NK-92 (cell line): ENCODE results near the gene RIN3.
"Not testable (repeated sequence)": the region's sequence is repeated elsewhere in the genome, so short reads cannot be mapped to it uniquely, and the experiment has no call there.

Experiments
- DNase-seq: peaks from one replicate; lab custom pipeline; 2025; ENCODE audit not compliant: unreplicated experiment; lab: John Stamatoyannopoulos, UW

RIN3 gene

GRCh38 chr14:92659765-92660561 lies 146.4 kb downstream of the RIN3 start:
- no peak for DNase-seq

- DNase-seq: no peak
These were observed 147.0 kb downstream of the RIN3 start for GRCh38 chr14:92660571-92660970.

GRCh38 chr14:92663049-92663448 lies 149.5 kb downstream of the RIN3 start:
- no peak for DNase-seq

- DNase-seq: no peak
These were observed 152.1 kb downstream of the RIN3 start for GRCh38 chr14:92665661-92666110.

- DNase-seq: no peak
These were observed 152.7 kb downstream of the RIN3 start for GRCh38 chr14:92666251-92666650.

- DNase-seq: no peak
These were observed 154.8 kb downstream of the RIN3 start for GRCh38 chr14:92668276-92668973.

GRCh38 chr14:92670160-92670559 lies 156.6 kb downstream of the RIN3 start:
- DNase-seq: no peak

GRCh38 chr14:92670643-92671366 lies 157.2 kb downstream of the RIN3 start:
- no peak for DNase-seq

- no peak for DNase-seq
These were observed 160.1 kb downstream of the RIN3 start for GRCh38 chr14:92673601-92674150.

GRCh38 chr14:92675421-92675820 lies 161.8 kb downstream of the RIN3 start:
- DNase-seq: no peak

- no peak for DNase-seq
These were observed 162.4 kb downstream of the RIN3 start for GRCh38 chr14:92675976-92676375.

GRCh38 chr14:92676403-92677086 lies 163.0 kb downstream of the RIN3 start:
- DNase-seq: no peak

GRCh38 chr14:92677087-92677668 lies 163.6 kb downstream of the RIN3 start:
- no peak for DNase-seq

GRCh38 chr14:92677955-92678354 lies 164.4 kb downstream of the RIN3 start:
- DNase-seq: no peak

GRCh38 chr14:92678766-92679165 lies 165.2 kb downstream of the RIN3 start:
- no peak for DNase-seq

- no peak for DNase-seq
These were observed 165.7 kb downstream of the RIN3 start for GRCh38 chr14:92679246-92679645.

GRCh38 chr14:92680330-92680729 lies 166.7 kb downstream of the RIN3 start:
- not testable (repeated sequence) for DNase-seq

- DNase-seq: no peak
These were observed 167.4 kb downstream of the RIN3 start for GRCh38 chr14:92680781-92681650.

GRCh38 chr14:92683041-92683440 lies 169.5 kb downstream of the RIN3 start:
- no peak for DNase-seq
